Measurements from ENCODE around the gene ANKS1A. TPM values are rescaled to one million over a fixed set of nuclear protein-coding genes. Genes with fewer than 3 reads are reported as not detected.
A peak's percentile ranks its signal among the peaks of the same experiment; 100 is the strongest.

Gene ANKS1A
- total and polyA plus RNA-seq, 2 of the 4 experiments (the other 2 are of a cell fraction) = 7.2 to 7.5 TPM

DNA sequence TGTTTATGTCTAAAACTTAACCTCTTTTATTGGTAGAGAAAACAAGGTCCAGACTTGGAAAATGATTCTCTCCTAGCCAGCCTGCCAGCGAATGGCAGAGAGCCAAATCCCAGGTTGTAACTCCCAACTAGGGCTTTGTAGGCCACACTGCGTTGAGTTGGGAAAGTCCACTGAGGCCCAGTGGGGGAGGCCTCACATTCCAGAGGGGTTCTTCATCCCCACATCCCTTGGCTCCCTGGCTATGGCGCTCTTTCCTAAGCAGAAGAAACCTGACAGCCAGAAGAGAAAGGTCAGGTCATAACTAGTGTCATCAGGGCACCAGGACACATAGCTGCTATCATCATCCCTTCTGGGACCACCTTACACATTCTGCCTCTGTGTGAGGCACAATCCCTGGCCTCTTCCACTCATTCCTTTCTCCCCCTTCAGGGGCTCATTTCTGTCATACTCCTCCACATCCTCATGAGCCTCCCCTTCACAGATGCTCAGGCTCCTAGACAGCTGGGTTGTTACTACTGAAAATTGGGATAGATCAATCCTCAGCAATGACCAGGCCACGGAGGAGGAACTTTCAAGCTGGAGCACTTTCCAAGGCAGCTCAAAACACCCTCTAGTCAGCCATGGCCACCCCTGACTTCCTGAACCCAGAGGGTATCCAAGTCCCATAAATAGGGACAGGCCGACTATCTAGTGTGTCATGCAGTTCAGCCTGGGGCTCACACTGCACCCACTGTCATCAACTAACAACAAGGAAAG, 203.5 kb downstream of the ANKS1A start:
- ChIA-PET CTCF (no interaction called here), POLR2A (ENCODE audit: unreplicated experiment) (no interaction called here)
- H3K36me3 ChIP-seq (ENCODE audit: control insufficient read depth, insufficient read depth, low read length) = peaks cover 14% of the 10 kb centered on the region
- peak overlapping the region; percentile 25; the same call in 1 of the 3 replicates for H2BK15ac ChIP-seq (ENCODE audit: low read depth, low read length)
- intact Hi-C loops (cut with micrococcal nuclease) (no loop called here), in situ Hi-C loops (cut with MboI; ENCODE audit: low sequenced_read_pairs) (no loop called here), dilution Hi-C loops (cut with HindIII; ENCODE audit: low sequenced_read_pairs, unreplicated experiment) (no loop called here)
- TF ChIP-seq BHLHE40 (IDR thresholded peaks at IDR 0.05; ENCODE audit: low read depth, low read length) = peak; percentile 17; the same call in 1 of the 2 replicates
- peak; percentile 21; the same call in 1 of the 2 replicates for TF ChIP-seq CEBPB (IDR thresholded peaks at IDR 0.05; ENCODE audit: low read depth, low read length)
- no peak for TF ChIP-seq MXI1 (IDR thresholded peaks at IDR 0.05; ENCODE audit: borderline replicate concordance, low read depth, low read length)
- TF ChIP-seq RAD21 (IDR thresholded peaks at IDR 0.05; ENCODE audit: low read length) = no peak
- TF ChIP-seq, protein P1, sequence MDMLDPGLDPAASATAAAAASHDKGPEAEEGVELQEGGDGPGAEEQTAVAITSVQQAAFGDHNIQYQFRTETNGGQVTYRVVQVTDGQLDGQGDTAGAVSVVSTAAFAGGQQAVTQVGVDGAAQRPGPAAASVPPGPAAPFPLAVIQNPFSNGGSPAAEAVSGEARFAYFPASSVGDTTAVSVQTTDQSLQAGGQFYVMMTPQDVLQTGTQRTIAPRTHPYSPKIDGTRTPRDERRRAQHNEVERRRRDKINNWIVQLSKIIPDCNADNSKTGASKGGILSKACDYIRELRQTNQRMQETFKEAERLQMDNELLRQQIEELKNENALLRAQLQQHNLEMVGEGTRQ (IDR thresholded peaks at IDR 0.05; ENCODE audit: low read depth, low read length) = no peak
- no peak for TF ChIP-seq MAZ (IDR thresholded peaks at IDR 0.05; ENCODE audit: borderline replicate concordance, low read depth, low read length)
- TF ChIP-seq NFE2L2 (IDR thresholded peaks at IDR 0.05; ENCODE audit: low read depth, low read length) = no peak
- no peak for TF ChIP-seq CHD1 (IDR thresholded peaks at IDR 0.05; ENCODE audit: low read depth, low read length)
- TF ChIP-seq FOS (IDR thresholded peaks at IDR 0.05; ENCODE audit: low read depth, low read length) = no peak
- no peak for TF ChIP-seq RFX5 (IDR thresholded peaks at IDR 0.05; ENCODE audit: low read depth, low read length)
- 0 out of 2 replicates have a peak, but pooled peaks have one; percentile 1 for TF ChIP-seq CTCF (conservative IDR thresholded peaks at IDR 0.05; ENCODE audit: low read depth, low read length)
- peak overlapping the region in 1 of 2 experiments; percentile 65; a peak in 2 of 4 replicates for H4K8ac ChIP-seq (ENCODE audit: low read depth in 2 of 2, low read length in 2 of 2)
- no peaks in the 10 kb centered on the region for H3K27me3 ChIP-seq (ENCODE audit: control insufficient read depth, insufficient read depth, low read length)
- H3K9ac ChIP-seq (ENCODE audit: low read depth, low read length) = no peak overlapping the region
- peak overlapping the region; percentile 36; the same call in 1 of the 2 replicates for H3K14ac ChIP-seq (replicated peaks; ENCODE audit: low read depth, low read length)
- no peaks in the 10 kb centered on the region for H3K9me3 ChIP-seq (ENCODE audit: control insufficient read depth, insufficient read depth, low read length)
- no peak overlapping the region for H3K4me2 ChIP-seq (ENCODE audit: low read depth, low read length)
- H3K27ac ChIP-seq (ENCODE audit: insufficient read depth, low read length) = no peak overlapping the region
- no peaks in the 10 kb centered on the region for H3K79me1 ChIP-seq (ENCODE audit: low read depth in 1 of 2, low read length in 2 of 2)
- peaks cover 33% of the 10 kb centered on the region for H3K9me1 ChIP-seq (ENCODE audit: insufficient read depth, low read length)
- ATAC-seq (ENCODE audit: low read depth) (peak; percentile 21), DNase-seq (peak; percentile 79)
- no TSS peak for BruUV-seq (replicated peaks)
- no peak overlapping the region for H2AK9ac ChIP-seq (replicated peaks; ENCODE audit: low read depth, low read length, poor library complexity)
- H4K91ac ChIP-seq (ENCODE audit: insufficient read depth, low read depth, low read length) = peak overlapping the region; percentile 29
- H2AK5ac ChIP-seq (ENCODE audit: low read depth, low read length) = peak overlapping the region; percentile 91; the same call in 1 of the 2 replicates
- H2BK5ac ChIP-seq (ENCODE audit: low read depth, low read length, poor library complexity, severe bottlenecking) = peak overlapping the region; percentile 30
- peak overlapping the region; percentile 12; the same call in 1 of the 2 replicates for H3K56ac ChIP-seq (ENCODE audit: extremely low read depth, insufficient read depth, low read length)
- peaks cover 38% of the 10 kb centered on the region for H3K4me1 ChIP-seq (ENCODE audit: control insufficient read depth, insufficient read depth, low read length)
- H3K23ac ChIP-seq (ENCODE audit: low read depth, low read length) = peak overlapping the region; percentile 30
- 80% methylated on average over 1 of the region's 5 CpGs; no CpG with 5 or more reads in 1 of the 2 experiments for WGBS, 2 experiments (ENCODE audit: extremely low coverage in 2 of 2, insufficient read length in 1 of 2)
- H2BK20ac ChIP-seq (ENCODE audit: low read depth, low read length) = peak overlapping the region; percentile 69
- no peak overlapping the region for H3K4me3 ChIP-seq (ENCODE audit: insufficient read depth, low read depth, low read length)
- H4K20me1 ChIP-seq (ENCODE audit: insufficient read depth, low read length) = no peaks in the 10 kb centered on the region
- H2AFZ ChIP-seq (replicated peaks; ENCODE audit: low read length, poor library complexity) = peak overlapping the region; percentile 27
- peak overlapping the region; percentile 31; the same call in 1 of the 2 replicates for H3K18ac ChIP-seq (ENCODE audit: low read depth, low read length)
- H4K5ac ChIP-seq (ENCODE audit: low read depth, low read length) = peak overlapping the region; percentile 2; the same call in 1 of the 2 replicates
- peak overlapping the region; percentile 49 for H3K4ac ChIP-seq (ENCODE audit: low read depth, low read length)
- peak overlapping the region; percentile 74 for H2BK120ac ChIP-seq (ENCODE audit: low read depth, low read length)

All from IMR-90 (cell line).